ENCODE results near the gene GRAMD2B. TPM values are rescaled to one million over a fixed set of nuclear protein-coding genes. Genes with fewer than 3 reads are reported as not detected.

GRAMD2B gene
- total RNA-seq, 4 donors from 2014 or later, result 37.7 to 61.5 (median 44.6) TPM

- peaks cover 0 to 3% (median 0%) of the 10 kb centered on the region in 4 donors for H3K9me3 ChIP-seq
- TF ChIP-seq POLR2A (IDR thresholded peaks at IDR 0.05) (no peak), EP300 (IDR thresholded peaks at IDR 0.05) (no peak), CTCF (IDR thresholded peaks at IDR 0.05) (no peak)
- H3K4me1 ChIP-seq, result peaks cover 0 to 25% (median 7%) of the 10 kb centered on the region in 4 donors
- no peak overlapping the region for H3K4me3 ChIP-seq
- H3K27ac ChIP-seq, result peak overlapping the region in 2 of 4 donors; percentile 41 to 71
- WGBS, 2 donors, result 67 to 77% methylated on average over 3 of the region's 3 CpGs
- H3K36me3 ChIP-seq, result no peaks in the 10 kb centered on the region
- no peak for DNase-seq (ENCODE audit: low spot score in 2 of 2)
- no peaks in the 10 kb centered on the region for H3K27me3 ChIP-seq
Observed at GRCh38 chr5:126413856-126414255, 9.4 kb upstream of the GRAMD2B start.

- H3K9me3 ChIP-seq, result peaks cover 0 to 3% (median 0%) of the 10 kb centered on the region in 4 donors
- H3K36me3 ChIP-seq, result no peaks in the 10 kb centered on the region
- H3K4me1 ChIP-seq, result peaks cover 0 to 25% (median 7%) of the 10 kb centered on the region in 4 donors
- WGBS, 2 donors, result 8 to 11% methylated on average over 1 of the region's 1 CpG
- no peaks in the 10 kb centered on the region for H3K27me3 ChIP-seq
- TF ChIP-seq EP300 (IDR thresholded peaks at IDR 0.05), result peak in 1 of 2 donors; percentile 56
- no peak for TF ChIP-seq POLR2A (IDR thresholded peaks at IDR 0.05)
- H3K4me3 ChIP-seq, result no peak overlapping the region
- peak overlapping the region in 3 of 4 donors; percentile 37 to 71 (median 45) for H3K27ac ChIP-seq
- DNase-seq (ENCODE audit: low spot score in 2 of 2), result peak in 1 of 2 donors; percentile 70
Observed at GRCh38 chr5:126414874-126415502, 8.2 kb upstream of the GRAMD2B start.

GRCh38 chr5:126415789-126416188 lies 7.4 kb upstream of the GRAMD2B start:
- Histone ChIP-seq H3K4me1 (peaks cover 0 to 25% (median 7%) of the 10 kb centered on the region in 4 donors), H3K27me3 (no peaks in the 10 kb centered on the region), H3K27ac (peak overlapping the region in 2 of 4 donors; percentile 45 to 71), H3K9me3 (peaks cover 0 to 2% (median 0%) of the 10 kb centered on the region in 4 donors), H3K36me3 (no peaks in the 10 kb centered on the region), H3K4me3 (no peak overlapping the region)
- no peak for TF ChIP-seq POLR2A (IDR thresholded peaks at IDR 0.05)
- no peak for DNase-seq (ENCODE audit: low spot score in 2 of 2)
- WGBS, 2 donors, result 42 to 53% methylated on average over 4 of the region's 4 CpGs

GRCh38 chr5:126416266-126416925 lies 6.8 kb upstream of the GRAMD2B start:
- Histone ChIP-seq H3K4me1 (peaks cover 0 to 25% (median 7%) of the 10 kb centered on the region in 4 donors), H3K36me3 (no peaks in the 10 kb centered on the region), H3K27ac (peak overlapping the region in 2 of 4 donors; percentile 56 to 71), H3K9me3 (no peaks in the 10 kb centered on the region), H3K4me3 (no peak overlapping the region), H3K27me3 (no peaks in the 10 kb centered on the region)
- 92 to 94% methylated on average over 4 of the region's 4 CpGs for WGBS, 2 donors
- no peak for DNase-seq (ENCODE audit: low spot score in 2 of 2)
- no peak for TF ChIP-seq POLR2A (IDR thresholded peaks at IDR 0.05)
- no peak for TF ChIP-seq EP300 (IDR thresholded peaks at IDR 0.05)
- no peak for TF ChIP-seq CTCF (IDR thresholded peaks at IDR 0.05)

GRCh38 chr5:126417178-126417577 lies 6.0 kb upstream of the GRAMD2B start:
- Histone ChIP-seq H3K4me3 (no peak overlapping the region), H3K9me3 (no peaks in the 10 kb centered on the region), H3K4me1 (peaks cover 0 to 25% (median 7%) of the 10 kb centered on the region in 4 donors), H3K36me3 (no peaks in the 10 kb centered on the region), H3K27me3 (no peaks in the 10 kb centered on the region), H3K27ac (no peak overlapping the region)
- no peak for DNase-seq (ENCODE audit: low spot score in 2 of 2)
- TF ChIP-seq POLR2A (IDR thresholded peaks at IDR 0.05) (no peak), CTCF (IDR thresholded peaks at IDR 0.05) (no peak), EP300 (IDR thresholded peaks at IDR 0.05) (no peak)
- 83 to 87% methylated on average over 2 of the region's 2 CpGs for WGBS, 2 donors

- H3K9me3 ChIP-seq, result no peaks in the 10 kb centered on the region
- H3K27ac ChIP-seq, result no peak overlapping the region
- TF ChIP-seq EP300 (IDR thresholded peaks at IDR 0.05) (no peak), CTCF (IDR thresholded peaks at IDR 0.05) (no peak), POLR2A (IDR thresholded peaks at IDR 0.05) (no peak)
- 90 to 91% methylated on average over 5 of the region's 5 CpGs for WGBS, 2 donors
- H3K4me1 ChIP-seq, result peaks cover 0 to 30% (median 7%) of the 10 kb centered on the region in 4 donors
- no peak overlapping the region for H3K4me3 ChIP-seq
- no peaks in the 10 kb centered on the region for H3K36me3 ChIP-seq
- no peaks in the 10 kb centered on the region for H3K27me3 ChIP-seq
- DNase-seq (ENCODE audit: low spot score in 2 of 2), result no peak
Observed at GRCh38 chr5:126419102-126419501, 4.1 kb upstream of the GRAMD2B start.
